Type B pancreatic cell (in vitro differentiated cells): Measurements from ENCODE around the gene CACNA1D. TPM values are rescaled to one million over a fixed set of nuclear protein-coding genes. Genes with fewer than 3 reads are reported as not detected.
"Not testable (repeated sequence)": the region's sequence is repeated elsewhere in the genome, so short reads cannot be mapped to it uniquely, and the experiment has no call there.

ENCODE experiments used
- DNase-seq: peaks from one replicate; pipeline ENCODE4 v3.0.0; 2021; ENCODE audit warnings: mixed read lengths; ENCODE audit not compliant: unreplicated experiment; ENCODE audit errors: extremely low spot score
- H3K27ac Mint-ChIP-seq: 2 replicates; pipeline ENCODE4 v1.8.0; 2021; ENCODE audit warnings: mild to moderate bottlenecking, mixed read lengths
- H3K27me3 Mint-ChIP-seq: 2 replicates; pipeline ENCODE4 v1.8.0; 2021; ENCODE audit warnings: mixed read lengths
- H3K36me3 Mint-ChIP-seq: 2 replicates; pipeline ENCODE4 v1.8.0; 2021; ENCODE audit warnings: mixed read lengths
- H3K4me1 Mint-ChIP-seq: one replicate; pipeline ENCODE4 v1.8.0; 2021; ENCODE audit warnings: mixed read lengths; ENCODE audit not compliant: unreplicated experiment
- H3K4me3 Mint-ChIP-seq: 2 replicates; pipeline ENCODE4 v1.8.0; 2021; ENCODE audit warnings: mild to moderate bottlenecking, mixed read lengths
- H3K9me3 Mint-ChIP-seq: 2 replicates; pipeline ENCODE4 v1.8.0; 2021; ENCODE audit warnings: mixed read lengths
- CTCF ChIP-seq: fragments of 200-600 bp; sonication (generic); conservative IDR thresholded peaks from 2 replicates; pipeline ENCODE4 v1.5.0; 2021; ENCODE audit warnings: antibody characterized with exemption, mild to moderate bottlenecking
- total RNA-seq: library from RNA; stranded (reverse); gene quantifications from 2 replicates; pipeline ENCODE4 v1.2.1, GENCODE V29; 2021; ENCODE audit warnings: low replicate concordance

The CACNA1D gene
- total RNA-seq, 1 donor from 2014 or later = 17.4 TPM

- H3K4me3 Mint-ChIP-seq = no peak overlapping the region
- no peak for DNase-seq
- TF ChIP-seq CTCF = no peak
- no peak overlapping the region for H3K27ac Mint-ChIP-seq
- H3K4me1 Mint-ChIP-seq = no peaks in the 10 kb centered on the region
- peaks cover 4% of the 10 kb centered on the region for H3K36me3 Mint-ChIP-seq
- peaks cover 24% of the 10 kb centered on the region for H3K9me3 Mint-ChIP-seq
- no peaks in the 10 kb centered on the region for H3K27me3 Mint-ChIP-seq
These were observed 163.2 kb downstream of the CACNA1D start for GRCh38 chr3:53657651-53658050.

GRCh38 chr3:53658613-53659193 lies 164.3 kb downstream of the CACNA1D start:
- peaks cover 4% of the 10 kb centered on the region for H3K36me3 Mint-ChIP-seq
- TF ChIP-seq CTCF = no peak
- no peaks in the 10 kb centered on the region for H3K4me1 Mint-ChIP-seq
- H3K4me3 Mint-ChIP-seq = no peak overlapping the region
- no peak overlapping the region for H3K27ac Mint-ChIP-seq
- peaks cover 17% of the 10 kb centered on the region for H3K9me3 Mint-ChIP-seq
- H3K27me3 Mint-ChIP-seq = no peaks in the 10 kb centered on the region
- no peak for DNase-seq

GRCh38 chr3:53659996-53660395 lies 165.6 kb downstream of the CACNA1D start:
- Mint-ChIP-seq H3K4me3 (no peak overlapping the region), H3K27ac (no peak overlapping the region), H3K27me3 (no peaks in the 10 kb centered on the region), H3K36me3 (peaks cover 4% of the 10 kb centered on the region), H3K9me3 (peaks cover 12% of the 10 kb centered on the region), H3K4me1 (no peaks in the 10 kb centered on the region)
- DNase-seq = no peak
- no peak for TF ChIP-seq CTCF

- no peak for DNase-seq
- peaks cover 4% of the 10 kb centered on the region for H3K36me3 Mint-ChIP-seq
- no peaks in the 10 kb centered on the region for H3K4me1 Mint-ChIP-seq
- no peaks in the 10 kb centered on the region for H3K27me3 Mint-ChIP-seq
- H3K4me3 Mint-ChIP-seq = no peak overlapping the region
- peaks cover 7% of the 10 kb centered on the region for H3K9me3 Mint-ChIP-seq
- no peak overlapping the region for H3K27ac Mint-ChIP-seq
- no peak for TF ChIP-seq CTCF
These were observed 167.1 kb downstream of the CACNA1D start for GRCh38 chr3:53661480-53661879.

GRCh38 chr3:53664812-53665211 lies 170.4 kb downstream of the CACNA1D start:
- H3K36me3 Mint-ChIP-seq, DNase-seq, H3K4me3 Mint-ChIP-seq, H3K9me3 Mint-ChIP-seq, H3K27ac Mint-ChIP-seq, H3K27me3 Mint-ChIP-seq, H3K4me1 Mint-ChIP-seq: not testable (repeated sequence)

- no peak for DNase-seq
- H3K27ac Mint-ChIP-seq = no peak overlapping the region
These were observed 171.4 kb downstream of the CACNA1D start for GRCh38 chr3:53665608-53666425.

More at GRCh38 chr3:53665608-53666425, 171.4 kb downstream of the CACNA1D start:
- no peaks in the 10 kb centered on the region for H3K4me1 Mint-ChIP-seq
- no peaks in the 10 kb centered on the region for H3K27me3 Mint-ChIP-seq
- H3K9me3 Mint-ChIP-seq = peaks cover 7% of the 10 kb centered on the region
- no peak overlapping the region for H3K4me3 Mint-ChIP-seq
- H3K36me3 Mint-ChIP-seq = peaks cover 4% of the 10 kb centered on the region
- TF ChIP-seq CTCF = no peak
